SU-DHL-6 (cell line): ENCODE data around the gene WAPL.
A peak's percentile ranks its signal among the peaks of the same experiment; 100 is the strongest.

ENCODE experiments used
- H2AFZ ChIP-seq: fragments of 200-600 bp; sonication (generic); 2 replicates; pipeline ENCODE4 v1.6.1; 2014; ENCODE audit warnings: low read depth, mild to moderate bottlenecking, moderate library complexity, mixed read lengths, antibody characterized with exemption, low read length; ENCODE audit not compliant: severe bottlenecking
- H3F3A ChIP-seq: fragments of 200-600 bp; shearing (Covaris generic); 2 replicates; pipeline ENCODE4 v1.6.0; 2016; ENCODE audit warnings: antibody characterized with exemption, mild to moderate bottlenecking; ENCODE audit not compliant: insufficient read depth
- H3K27ac ChIP-seq: fragments of 200-600 bp; sonication (generic); 2 replicates; pipeline ENCODE4 v1.5.1; 2016; ENCODE audit warnings: low read depth, mild to moderate bottlenecking, low read length, moderate library complexity, mixed read lengths
- H3K27me3 ChIP-seq: fragments of 200-600 bp; sonication (generic), shearing (Covaris generic); 2 replicates; pipeline ENCODE4 v1.6.0; 2014; ENCODE audit warnings: mild to moderate bottlenecking, low read length
- H3K36me3 ChIP-seq: fragments of 200-600 bp; sonication (generic); 2 replicates; pipeline ENCODE4 v1.6.1; 2014; ENCODE audit warnings: mild to moderate bottlenecking, low read length, mixed read lengths
- H3K4me2 ChIP-seq: fragments of 300-600, 200-600 bp; shearing (Covaris generic), sonication (generic); 2 replicates; pipeline ENCODE4 v1.6.0; 2014; ENCODE audit warnings: low read length, low read depth, mild to moderate bottlenecking; ENCODE audit not compliant: poor library complexity, severe bottlenecking
- H3K4me3 ChIP-seq: fragments of 200-600 bp; sonication (generic); 2 replicates; pipeline ENCODE4 v1.5.1; 2014; ENCODE audit warnings: antibody characterized with exemption, low read length, mild to moderate bottlenecking, mixed read lengths; ENCODE audit not compliant: insufficient read depth, poor library complexity, severe bottlenecking
- H3K79me2 ChIP-seq: fragments of 200-600 bp; sonication (generic); 2 replicates; pipeline ENCODE4 v1.6.1; 2014; ENCODE audit warnings: mild to moderate bottlenecking, low read length, moderate library complexity; ENCODE audit not compliant: insufficient read depth
- H3K9ac ChIP-seq: fragments of 200-600 bp; sonication (generic); 2 replicates; pipeline ENCODE4 v1.7.0; 2014; ENCODE audit warnings: mild to moderate bottlenecking, low read length
- H3K9me2 ChIP-seq: fragments of 200-600 bp; sonication (generic); replicated peaks from 2 replicates; pipeline ENCODE4 v1.6.1; 2014; ENCODE audit warnings: low read length; ENCODE audit not compliant: insufficient read depth
- H3K9me3 ChIP-seq: fragments of 200-600 bp; sonication (generic); 2 replicates; pipeline ENCODE4 v1.6.1; 2014; ENCODE audit warnings: low read length, mixed read lengths; ENCODE audit not compliant: insufficient read depth
- H4K20me1 ChIP-seq: fragments of 200-600 bp; sonication (generic); 2 replicates; pipeline ENCODE4 v1.6.1; 2014; ENCODE audit warnings: low read depth, mild to moderate bottlenecking, antibody characterized with exemption, low read length, moderate library complexity, mixed read lengths
- CTCF ChIP-seq: fragments of 200-600 bp; sonication (generic); IDR thresholded peaks from one replicate; pipeline ENCODE4 v1.5.1; 2017; ENCODE audit warnings: antibody characterized with exemption, mild to moderate bottlenecking, low read length, moderate library complexity; ENCODE audit not compliant: insufficient read depth, poor library complexity, severe bottlenecking
- EZH2phosphoT487 ChIP-seq: fragments of 200-600 bp; sonication (generic), shearing (Covaris generic); conservative IDR thresholded peaks from 2 replicates; pipeline ENCODE4 v1.6.1; 2018; ENCODE audit warnings: mild to moderate bottlenecking, antibody characterized with exemption, low read length, moderate library complexity, mixed read lengths

WAPL gene

GRCh38 chr10:86483664-86484063 is 37.9 kb downstream of the WAPL start:
- no peak overlapping the region for H3K27ac ChIP-seq
- no peaks in the 10 kb centered on the region for H3K9me3 ChIP-seq
- no peaks in the 10 kb centered on the region for H3K9me2 ChIP-seq
- H3K4me3 ChIP-seq = no peak overlapping the region
- no peaks in the 10 kb centered on the region for H3K27me3 ChIP-seq
- H3K36me3 ChIP-seq = peaks cover 25% of the 10 kb centered on the region
- H2AFZ ChIP-seq = no peak overlapping the region
- peaks cover 13% of the 10 kb centered on the region for H4K20me1 ChIP-seq
- peaks cover 77% of the 10 kb centered on the region for H3K79me2 ChIP-seq
- H3F3A ChIP-seq = peaks cover 11% of the 10 kb centered on the region; the same call in 1 of the 2 replicates
- no peak overlapping the region for H3K9ac ChIP-seq
- H3K4me2 ChIP-seq = no peak overlapping the region
- TF ChIP-seq EZH2phosphoT487 (no peak), CTCF (no peak)

GRCh38 chr10:86481761-86482160 is 39.8 kb downstream of the WAPL start:
- no peak overlapping the region for H3K27ac ChIP-seq
- no peak overlapping the region for H2AFZ ChIP-seq
- no peaks in the 10 kb centered on the region for H3K9me3 ChIP-seq
- H3K79me2 ChIP-seq = peaks cover 77% of the 10 kb centered on the region
- H3F3A ChIP-seq = peaks cover 11% of the 10 kb centered on the region; the same call in 1 of the 2 replicates
- TF ChIP-seq EZH2phosphoT487 (no peak), CTCF (no peak)
- no peak overlapping the region for H3K4me2 ChIP-seq
- peaks cover 24% of the 10 kb centered on the region for H3K36me3 ChIP-seq
- H4K20me1 ChIP-seq = peaks cover 13% of the 10 kb centered on the region
- H3K9ac ChIP-seq = no peak overlapping the region
- no peaks in the 10 kb centered on the region for H3K9me2 ChIP-seq
- H3K27me3 ChIP-seq = no peaks in the 10 kb centered on the region
- no peak overlapping the region for H3K4me3 ChIP-seq

GRCh38 chr10:86480571-86480970 is 41.0 kb downstream of the WAPL start:
- Histone ChIP-seq H3K79me2 (peaks cover 72% of the 10 kb centered on the region), H3K4me2 (no peak overlapping the region), H3K9me3 (no peaks in the 10 kb centered on the region), H3K36me3 (peaks cover 26% of the 10 kb centered on the region), H3K9ac (no peak overlapping the region), H3K4me3 (no peak overlapping the region), H4K20me1 (peaks cover 13% of the 10 kb centered on the region), H3K27me3 (no peaks in the 10 kb centered on the region), H3K9me2 (no peaks in the 10 kb centered on the region), H2AFZ (no peak overlapping the region), H3K27ac (peak overlapping the region; percentile 15; the same call in 1 of the 2 replicates), H3F3A (peaks cover 6% of the 10 kb centered on the region; the same call in 1 of the 2 replicates)
- TF ChIP-seq EZH2phosphoT487 (no peak), CTCF (no peak)
